Suppressor macrophage treated with lipopolysaccharide for 1 hour (primary cell): ENCODE data around the gene GABPB1.

ENCODE experiments used
- DNase-seq, 3 donors: peaks; one replicate each; pipeline ENCODE4 v3.0.0-alpha.2; 2020 to 2022

Gene GABPB1

GRCh38 chr15:50275908-50276307, 79.1 kb downstream of the GABPB1 start:
- no peak for DNase-seq

GRCh38 chr15:50275091-50275490, 79.9 kb downstream of the GABPB1 start:
- no peak for DNase-seq

- no peak for DNase-seq
These were observed 87.4 kb downstream of the GABPB1 start for GRCh38 chr15:50267577-50267976.

- no peak for DNase-seq
These were observed 89.4 kb downstream of the GABPB1 start, which contains the start of gene HDC for GRCh38 chr15:50265620-50266019. HDC (minus strand) TSS chr15:50265726; CDS start chr15:50265623, 103 bp downstream.

- DNase-seq, result peak in 1 of 3 donors; percentile 30
These were observed 92.5 kb downstream of the GABPB1 start for GRCh38 chr15:50262533-50262932.

GRCh38 chr15:50261981-50262380, 93.0 kb downstream of the GABPB1 start:
- no peak for DNase-seq

GRCh38 chr15:50260969-50261496, 94.0 kb downstream of the GABPB1 start:
- DNase-seq, result no peak

- no peak for DNase-seq
These were observed 95.7 kb downstream of the GABPB1 start for GRCh38 chr15:50259276-50259675.

- peak; percentile 55 to 73 (median 72) for DNase-seq
These were observed 97.1 kb downstream of the GABPB1 start for GRCh38 chr15:50257924-50258323.

- no peak for DNase-seq
These were observed 97.7 kb downstream of the GABPB1 start for GRCh38 chr15:50257332-50257731.

- no peak for DNase-seq
These were observed 98.6 kb downstream of the GABPB1 start for GRCh38 chr15:50256188-50257041.

GRCh38 chr15:50252556-50252955, 102.4 kb downstream of the GABPB1 start:
- DNase-seq, result no peak

GRCh38 chr15:50251638-50252182, 103.3 kb downstream of the GABPB1 start:
- no peak for DNase-seq

GRCh38 chr15:50250760-50251394, 104.1 kb downstream of the GABPB1 start:
- no peak for DNase-seq

GRCh38 chr15:50249704-50250103, 105.3 kb downstream of the GABPB1 start:
- DNase-seq, result no peak

GRCh38 chr15:50248994-50249582, 105.9 kb downstream of the GABPB1 start:
- peak in 2 of 3 donors; percentile 18 to 45 for DNase-seq

GRCh38 chr15:50247819-50248655, 107.0 kb downstream of the GABPB1 start:
- DNase-seq, result peak; percentile 69 to 81 (median 81)

- DNase-seq, result peak; percentile 40 to 66 (median 52)
These were observed 108.4 kb downstream of the GABPB1 start for GRCh38 chr15:50246631-50247030.

- no peak for DNase-seq
These were observed 109.9 kb downstream of the GABPB1 start for GRCh38 chr15:50244959-50245624.

GRCh38 chr15:50244153-50244552, 110.8 kb downstream of the GABPB1 start:
- no peak for DNase-seq

GRCh38 chr15:50241684-50242450, 113.1 kb downstream of the GABPB1 start:
- DNase-seq, result peak; percentile 34 to 60 (median 48)
